Suppressor macrophage (primary cell): ENCODE results near the gene PABPC1L2B.
"Not testable (repeated sequence)": the region's sequence is repeated elsewhere in the genome, so short reads cannot be mapped to it uniquely, and the experiment has no call there.

ENCODE experiments used
- DNase-seq, 4 experiments: peaks; one replicate each; pipeline ENCODE4 v3.0.0-alpha.2; 2020 to 2022
- total RNA-seq, 17 experiments: gene quantifications; one replicate each; lab custom pipeline; 2026; ENCODE audit warnings: mixed read lengths in 6 of 17, inconsistent platforms in 3 of 17; lab: John Stamatoyannopoulos, UW

PABPC1L2B gene
- 0 to 0.33 (median 0) reads per million in 17 experiments for total RNA-seq

DNA sequence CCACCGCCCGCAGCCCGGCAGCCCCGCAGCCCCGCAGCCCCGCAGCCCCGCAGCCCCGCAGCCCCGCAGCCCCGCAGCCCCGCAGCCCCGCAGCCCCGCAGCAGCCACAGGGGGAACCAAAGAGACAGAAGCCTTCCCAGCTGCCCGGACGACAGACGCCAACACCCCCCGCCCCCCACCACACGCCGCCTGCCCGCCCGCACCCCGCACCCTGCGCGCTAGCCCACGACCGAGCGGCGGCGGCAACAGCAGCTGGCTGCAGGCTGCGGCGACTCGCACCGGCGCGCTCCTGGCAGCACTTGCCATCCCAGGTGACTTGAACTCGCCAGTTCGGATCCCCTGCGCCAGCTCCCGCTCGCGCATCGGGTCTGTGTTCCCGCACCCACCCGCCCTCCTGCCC is at the start of gene PABPC1L2B:
Gene PABPC1L2B, plus strand, starts transcription at position 207 of the 400 bp plus-strand sequence. CDS start 704 bp downstream, outside the sequence.
- DNase-seq, result not testable (repeated sequence)

DNA sequence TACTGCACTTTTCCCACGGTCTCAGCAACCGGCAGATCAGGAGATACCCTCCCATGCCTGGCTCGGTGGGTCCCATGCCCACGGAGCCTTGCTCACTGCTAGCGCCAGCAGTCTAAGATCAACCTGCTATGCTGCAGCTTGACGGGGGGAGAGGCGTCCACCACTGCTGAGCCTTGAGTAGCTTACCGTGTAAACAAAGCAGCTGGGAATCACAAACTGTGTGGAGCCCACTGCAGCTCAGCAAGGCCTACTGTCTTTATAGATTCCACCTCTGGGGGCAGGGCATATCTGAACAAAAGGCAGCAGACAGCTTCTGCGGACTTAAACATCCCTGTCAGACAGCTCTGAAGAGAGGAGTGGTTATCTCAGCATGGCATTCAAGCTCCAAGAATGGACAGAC is 42.8 kb upstream of the PABPC1L2B start:
- not testable (repeated sequence) for DNase-seq

DNA sequence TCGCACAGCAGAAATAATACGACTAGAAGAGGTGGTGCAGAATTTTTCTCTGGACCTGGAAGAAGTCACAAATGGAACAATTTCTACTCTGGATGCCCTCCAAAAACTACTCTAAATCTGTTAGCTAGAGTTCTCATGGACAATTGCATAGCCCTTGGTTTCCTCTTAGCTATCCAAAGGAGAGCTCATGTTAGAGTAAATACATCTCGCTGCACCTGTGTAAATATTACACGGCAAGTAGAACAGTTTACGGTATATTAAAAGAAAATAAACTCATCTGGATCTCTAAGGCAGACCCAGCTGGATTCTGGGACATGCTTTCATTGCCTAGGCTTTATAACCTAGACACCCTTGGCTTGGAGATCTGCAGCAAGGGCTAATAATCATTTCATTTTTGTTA is 30.9 kb upstream of the PABPC1L2B start:
- not testable (repeated sequence) for DNase-seq

DNA sequence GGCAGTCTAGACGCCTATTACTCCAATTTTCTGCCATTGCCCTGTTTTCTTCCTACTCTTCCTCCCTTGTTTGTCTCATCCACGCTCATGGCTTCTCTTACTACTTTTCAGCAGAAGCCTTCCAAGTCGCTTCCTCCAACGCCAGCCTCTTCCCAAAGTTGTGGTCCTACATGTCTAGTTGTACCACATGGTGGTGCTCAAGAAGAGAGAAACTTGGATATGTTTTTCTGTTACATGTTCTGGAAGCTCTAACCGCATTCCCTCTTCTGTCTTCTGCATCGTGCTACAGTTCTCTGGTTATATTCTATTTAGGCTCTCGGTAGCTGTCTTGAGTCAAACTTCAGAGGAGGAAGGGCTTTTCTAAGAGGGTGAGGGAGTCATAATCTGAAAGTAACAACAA is 27.9 kb upstream of the PABPC1L2B start:
- DNase-seq, result not testable (repeated sequence)

DNA sequence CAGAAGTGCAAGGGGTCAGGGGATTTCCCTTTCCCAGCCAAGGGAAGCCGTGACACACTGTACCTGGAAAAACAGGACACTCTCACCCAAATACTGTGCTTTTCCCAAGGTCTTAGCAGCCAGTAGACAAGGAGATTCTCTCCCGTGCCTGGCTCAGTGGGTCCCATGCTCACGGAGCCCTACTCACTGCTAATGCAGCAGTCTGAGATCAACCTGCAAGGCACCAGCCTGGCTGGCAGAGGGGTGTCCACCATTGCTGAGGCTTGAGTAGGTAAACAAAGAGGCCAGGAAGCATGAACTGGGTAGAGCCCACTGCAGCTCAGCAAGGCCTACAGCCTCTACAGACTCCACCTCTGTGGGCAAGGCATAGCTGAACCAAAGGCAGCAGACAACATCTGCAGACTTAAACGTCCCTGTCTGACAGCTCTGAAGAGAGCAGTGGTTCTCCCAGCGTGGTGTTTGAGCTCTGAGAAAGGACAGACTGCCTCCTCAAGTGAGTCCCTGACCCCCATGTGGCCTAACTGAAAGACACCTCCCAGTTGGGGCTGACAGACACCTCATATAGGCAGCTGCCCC is 21.8 kb upstream of the PABPC1L2B start:
- DNase-seq, result not testable (repeated sequence)

DNA sequence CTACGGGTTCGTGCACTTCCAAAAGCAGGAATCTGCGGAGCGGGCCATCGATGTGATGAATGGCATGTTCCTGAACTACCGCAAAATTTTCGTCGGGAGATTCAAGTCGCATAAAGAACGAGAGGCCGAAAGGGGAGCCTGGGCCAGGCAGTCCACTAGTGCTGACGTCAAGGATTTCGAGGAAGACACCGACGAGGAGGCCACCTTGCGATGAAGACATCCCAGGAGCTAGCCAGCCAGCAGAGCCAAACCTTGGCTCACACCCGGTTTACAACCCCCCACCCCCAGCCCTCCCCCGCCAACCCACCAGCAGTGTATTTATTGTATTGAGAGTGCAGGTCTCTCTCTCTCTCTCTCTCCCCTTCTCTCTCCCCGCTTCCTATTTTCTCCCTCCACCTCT is 1.3 kb downstream of the PABPC1L2B start:
- DNase-seq, result not testable (repeated sequence)

DNA sequence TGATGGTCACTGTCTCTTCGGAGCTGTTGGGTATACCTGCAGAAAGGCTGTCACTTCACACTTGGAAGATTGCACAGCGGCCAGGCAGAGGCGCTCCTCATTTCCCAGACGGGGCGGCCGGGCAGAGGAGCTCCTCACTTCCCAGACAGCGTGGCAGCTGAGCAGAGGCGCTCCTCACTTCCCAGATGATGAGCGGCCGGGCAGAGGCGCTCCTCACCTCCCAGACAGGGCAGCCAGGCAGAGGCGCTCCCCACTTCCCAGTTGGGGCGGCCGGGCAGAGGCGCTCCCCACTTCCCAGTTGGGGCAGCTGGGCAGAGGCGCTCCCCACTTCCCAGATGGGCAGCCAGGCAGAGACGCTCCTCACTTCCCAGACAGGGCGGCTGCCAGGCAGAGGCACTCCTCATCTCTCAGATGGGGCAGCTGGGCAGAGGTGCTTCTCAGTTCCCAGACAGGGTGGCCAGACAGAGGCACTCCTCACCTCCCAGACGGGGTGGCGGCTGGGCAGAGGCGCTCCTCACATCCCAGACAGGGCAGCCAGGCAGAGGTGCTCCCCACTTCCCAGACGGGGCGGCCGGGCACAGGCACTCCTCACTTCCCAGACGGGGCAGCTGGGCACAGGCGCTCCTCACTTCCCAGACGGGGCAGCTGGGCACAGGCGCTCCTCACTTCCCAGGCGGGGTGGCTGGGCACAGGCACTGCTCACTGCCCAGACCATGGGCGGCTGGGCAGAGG is 18.8 kb downstream of the PABPC1L2B start:
- no peak for DNase-seq

DNA sequence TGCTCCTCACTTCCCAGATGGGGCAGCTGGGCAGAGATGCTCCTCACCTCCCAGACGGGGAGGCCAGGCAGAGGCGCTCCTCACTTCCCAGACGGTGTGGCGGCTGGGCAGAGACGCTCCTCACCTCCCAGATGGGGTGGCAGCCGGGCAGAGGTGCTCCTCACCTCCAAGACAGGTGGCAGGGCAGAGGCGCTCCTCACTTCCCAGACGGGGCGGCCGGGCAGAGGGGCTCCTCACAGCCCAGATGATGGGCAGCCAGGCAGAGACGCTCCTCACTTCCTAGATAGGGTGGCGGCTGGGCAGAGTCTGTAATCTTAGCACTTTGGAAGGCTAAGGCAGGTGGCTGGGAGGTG is 19.3 kb downstream of the PABPC1L2B start:
- not testable (repeated sequence) for DNase-seq

DNA sequence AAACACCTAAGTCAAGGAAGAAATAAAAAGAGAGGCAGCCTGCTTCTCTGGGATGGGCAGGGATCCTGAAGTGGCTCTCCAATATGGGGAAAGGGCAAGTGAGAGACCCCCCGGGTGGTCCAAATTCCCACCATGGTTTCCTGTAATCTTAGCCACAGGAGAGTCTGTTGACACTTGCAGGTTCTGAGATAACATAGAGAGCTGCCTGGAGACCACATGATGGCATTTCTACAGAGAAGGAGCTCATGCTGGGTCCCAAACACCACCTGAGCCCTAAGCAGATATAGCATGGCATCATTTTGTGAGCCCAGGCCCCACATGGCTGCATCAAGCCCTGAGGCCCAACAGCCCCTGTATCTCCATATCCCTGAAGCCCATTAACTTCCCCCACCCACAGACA is 26.1 kb downstream of the PABPC1L2B start:
- DNase-seq, result no peak
